Measurements from ENCODE around the gene PLXND1.

GRCh38 chr3:129583289-129583688, 23.2 kb downstream of the PLXND1 start:
- TF ChIP-seq GATA2 (IDR thresholded peaks at IDR 0.05; ENCODE audit: low read depth, low read length) (no peak), GATA3 (IDR thresholded peaks at IDR 0.05; ENCODE audit: low read depth, low read length) (no peak)
